ENCODE data around the gene HS3ST6.
"Not testable (repeated sequence)": the region's sequence is repeated elsewhere in the genome, so short reads cannot be mapped to it uniquely, and the experiment has no call there.

- TF ChIP-seq CTCF, POLR2A (IDR thresholded peaks at IDR 0.05): not testable (repeated sequence)
Measured at GRCh38 chr16:1920122-1920521, 1.9 kb upstream of the HS3ST6 start.

Data from Peyer's patch (tissue), 4 donors.